GM18909 (cell line): ENCODE results near the gene IL4I1.

Experiments used
- ATAC-seq: cut with Tn5 transposase; IDR thresholded peaks from one replicate; pipeline ENCODE4 v1.9.1; 2021; ENCODE audit warnings: mild to moderate bottlenecking; ENCODE audit not compliant: unreplicated experiment, poor library complexity

IL4I1 gene

GRCh38 chr19:49869484-49870308, 27.0 kb downstream of the IL4I1 start:
- peak; percentile 66 for ATAC-seq

GRCh38 chr19:49869009-49869483, 27.6 kb downstream of the IL4I1 start:
- ATAC-seq = no peak

GRCh38 chr19:49866933-49867782, 29.5 kb downstream of the IL4I1 start, which contains the start of gene PNKP:
Gene PNKP, minus strand, starts transcription at chr19:49867576. Its CDS starts 372 bp downstream, at chr19:49867204.
- peak; percentile 43 for ATAC-seq

- ATAC-seq = no peak
Measured at GRCh38 chr19:49864890-49865289, 31.8 kb downstream of the IL4I1 start.

- no peak for ATAC-seq
Measured at GRCh38 chr19:49863935-49864320, 32.8 kb downstream of the IL4I1 start.

- ATAC-seq = no peak
Measured at GRCh38 chr19:49863254-49863934, 33.3 kb downstream of the IL4I1 start.

- ATAC-seq = no peak
Measured at GRCh38 chr19:49862391-49863253, 34.1 kb downstream of the IL4I1 start.

- no peak for ATAC-seq
Measured at GRCh38 chr19:49861541-49862378, 34.9 kb downstream of the IL4I1 start.

GRCh38 chr19:49861107-49861506, 35.6 kb downstream of the IL4I1 start:
- ATAC-seq = no peak

- ATAC-seq = no peak
Measured at GRCh38 chr19:49860336-49861102, 36.2 kb downstream of the IL4I1 start.

- no peak for ATAC-seq
Measured at GRCh38 chr19:49859682-49860335, 36.9 kb downstream of the IL4I1 start.

GRCh38 chr19:49858088-49858985, 38.4 kb downstream of the IL4I1 start:
- ATAC-seq = no peak

- ATAC-seq = no peak
Measured at GRCh38 chr19:49857838-49858087, 38.9 kb downstream of the IL4I1 start.

- no peak for ATAC-seq
Measured at GRCh38 chr19:49857061-49857837, 39.4 kb downstream of the IL4I1 start.

GRCh38 chr19:49856574-49857021, 40.1 kb downstream of the IL4I1 start:
- no peak for ATAC-seq
